ENCODE data around the gene H1-8.

The H1-8 gene

DNA sequence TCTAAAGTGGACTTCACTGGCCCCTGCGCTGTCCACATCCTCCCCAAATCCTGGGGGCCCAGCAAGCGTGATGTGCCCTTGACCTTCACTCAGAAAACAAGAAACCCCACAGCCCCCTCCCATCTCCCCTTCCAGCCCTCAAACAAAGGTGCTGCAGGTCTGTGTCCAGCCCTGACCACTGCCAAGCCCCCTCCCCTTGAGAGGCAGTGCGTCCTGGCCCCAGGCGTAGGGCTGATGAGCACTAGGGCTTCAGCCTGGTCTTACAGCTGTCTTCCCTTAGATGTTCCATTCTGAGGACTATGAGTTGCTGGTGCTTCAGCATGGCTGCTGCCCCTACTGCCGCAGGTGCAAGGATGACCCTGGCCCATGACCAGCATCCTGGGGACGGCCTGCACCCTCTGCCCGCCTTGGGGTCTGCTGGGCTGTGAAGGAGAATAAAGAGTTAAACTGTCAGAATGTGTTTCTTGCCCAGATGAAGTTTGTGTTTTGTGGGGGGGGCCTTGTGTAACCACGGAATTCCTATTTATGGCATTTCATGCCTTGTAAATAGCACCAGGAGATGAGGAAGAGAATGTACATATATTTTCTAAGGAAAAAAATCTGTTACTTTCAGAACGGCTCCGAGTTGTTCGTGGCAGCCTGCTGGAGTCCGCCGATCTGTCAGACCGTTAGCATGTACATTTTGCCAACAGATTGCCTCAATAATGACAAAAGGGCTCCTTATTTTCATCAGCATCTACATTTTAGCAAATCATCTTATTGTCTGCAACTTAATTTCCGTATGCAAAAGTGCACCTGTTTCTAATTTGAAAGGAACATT lies 22.9 kb upstream of the H1-8 start:
- TF ChIP-seq CEBPB (IDR thresholded peaks at IDR 0.05) (no peak), CREB1 (IDR thresholded peaks at IDR 0.05; ENCODE audit: low read depth) (no peak), RAD21 (IDR thresholded peaks at IDR 0.05; ENCODE audit: low read depth) (no peak), TCF12 (IDR thresholded peaks at IDR 0.05; ENCODE audit: low read depth) (no peak), YY1 (IDR thresholded peaks at IDR 0.05; ENCODE audit: low read depth) (no peak), TAF1 (IDR thresholded peaks at IDR 0.05; ENCODE audit: low read depth) (no peak), ZBTB7A (IDR thresholded peaks at IDR 0.05; ENCODE audit: low read depth) (no peak), NFIC (IDR thresholded peaks at IDR 0.05) (no peak), EP300 (IDR thresholded peaks at IDR 0.05; ENCODE audit: borderline replicate concordance) (no peak), FOXM1 (IDR thresholded peaks at IDR 0.05; ENCODE audit: borderline replicate concordance, low read depth) (no peak), TEAD4 (IDR thresholded peaks at IDR 0.05) (no peak), EGR1 (IDR thresholded peaks at IDR 0.05) (no peak)
- TF ChIP-seq, protein P1, sequence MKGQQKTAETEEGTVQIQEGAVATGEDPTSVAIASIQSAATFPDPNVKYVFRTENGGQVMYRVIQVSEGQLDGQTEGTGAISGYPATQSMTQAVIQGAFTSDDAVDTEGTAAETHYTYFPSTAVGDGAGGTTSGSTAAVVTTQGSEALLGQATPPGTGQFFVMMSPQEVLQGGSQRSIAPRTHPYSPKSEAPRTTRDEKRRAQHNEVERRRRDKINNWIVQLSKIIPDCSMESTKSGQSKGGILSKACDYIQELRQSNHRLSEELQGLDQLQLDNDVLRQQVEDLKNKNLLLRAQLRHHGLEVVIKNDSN (IDR thresholded peaks at IDR 0.05): no peak
- TF ChIP-seq, protein P2, sequence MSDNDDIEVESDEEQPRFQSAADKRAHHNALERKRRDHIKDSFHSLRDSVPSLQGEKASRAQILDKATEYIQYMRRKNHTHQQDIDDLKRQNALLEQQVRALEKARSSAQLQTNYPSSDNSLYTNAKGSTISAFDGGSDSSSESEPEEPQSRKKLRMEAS (IDR thresholded peaks at IDR 0.05): no peak
- TF ChIP-seq, protein P3, sequence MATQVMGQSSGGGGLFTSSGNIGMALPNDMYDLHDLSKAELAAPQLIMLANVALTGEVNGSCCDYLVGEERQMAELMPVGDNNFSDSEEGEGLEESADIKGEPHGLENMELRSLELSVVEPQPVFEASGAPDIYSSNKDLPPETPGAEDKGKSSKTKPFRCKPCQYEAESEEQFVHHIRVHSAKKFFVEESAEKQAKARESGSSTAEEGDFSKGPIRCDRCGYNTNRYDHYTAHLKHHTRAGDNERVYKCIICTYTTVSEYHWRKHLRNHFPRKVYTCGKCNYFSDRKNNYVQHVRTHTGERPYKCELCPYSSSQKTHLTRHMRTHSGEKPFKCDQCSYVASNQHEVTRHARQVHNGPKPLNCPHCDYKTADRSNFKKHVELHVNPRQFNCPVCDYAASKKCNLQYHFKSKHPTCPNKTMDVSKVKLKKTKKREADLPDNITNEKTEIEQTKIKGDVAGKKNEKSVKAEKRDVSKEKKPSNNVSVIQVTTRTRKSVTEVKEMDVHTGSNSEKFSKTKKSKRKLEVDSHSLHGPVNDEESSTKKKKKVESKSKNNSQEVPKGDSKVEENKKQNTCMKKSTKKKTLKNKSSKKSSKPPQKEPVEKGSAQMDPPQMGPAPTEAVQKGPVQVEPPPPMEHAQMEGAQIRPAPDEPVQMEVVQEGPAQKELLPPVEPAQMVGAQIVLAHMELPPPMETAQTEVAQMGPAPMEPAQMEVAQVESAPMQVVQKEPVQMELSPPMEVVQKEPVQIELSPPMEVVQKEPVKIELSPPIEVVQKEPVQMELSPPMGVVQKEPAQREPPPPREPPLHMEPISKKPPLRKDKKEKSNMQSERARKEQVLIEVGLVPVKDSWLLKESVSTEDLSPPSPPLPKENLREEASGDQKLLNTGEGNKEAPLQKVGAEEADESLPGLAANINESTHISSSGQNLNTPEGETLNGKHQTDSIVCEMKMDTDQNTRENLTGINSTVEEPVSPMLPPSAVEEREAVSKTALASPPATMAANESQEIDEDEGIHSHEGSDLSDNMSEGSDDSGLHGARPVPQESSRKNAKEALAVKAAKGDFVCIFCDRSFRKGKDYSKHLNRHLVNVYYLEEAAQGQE (IDR thresholded peaks at IDR 0.05; ENCODE audit: low read depth): no peak

DNA sequence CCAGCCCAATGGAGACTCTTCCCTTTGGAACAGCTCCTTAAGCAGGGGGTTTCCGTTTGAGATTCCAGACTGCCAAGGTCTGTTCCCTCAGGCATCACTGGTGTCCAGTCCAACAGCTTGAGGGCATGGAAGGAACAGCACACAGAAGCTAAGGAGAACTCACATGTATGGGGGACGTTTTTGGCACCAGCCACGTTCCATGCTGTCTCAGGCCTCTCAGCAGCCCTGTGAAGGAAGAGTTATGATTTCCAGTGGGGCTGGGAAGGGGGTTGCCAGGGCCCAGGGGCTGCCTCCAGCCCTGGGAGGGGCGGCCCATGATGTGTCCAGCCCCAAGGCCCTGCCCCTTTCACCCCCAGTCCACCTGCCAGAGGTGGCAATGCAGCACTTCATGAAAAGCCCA lies 22.0 kb upstream of the H1-8 start:
- no peak for TF ChIP-seq EP300 (IDR thresholded peaks at IDR 0.05; ENCODE audit: borderline replicate concordance)

DNA sequence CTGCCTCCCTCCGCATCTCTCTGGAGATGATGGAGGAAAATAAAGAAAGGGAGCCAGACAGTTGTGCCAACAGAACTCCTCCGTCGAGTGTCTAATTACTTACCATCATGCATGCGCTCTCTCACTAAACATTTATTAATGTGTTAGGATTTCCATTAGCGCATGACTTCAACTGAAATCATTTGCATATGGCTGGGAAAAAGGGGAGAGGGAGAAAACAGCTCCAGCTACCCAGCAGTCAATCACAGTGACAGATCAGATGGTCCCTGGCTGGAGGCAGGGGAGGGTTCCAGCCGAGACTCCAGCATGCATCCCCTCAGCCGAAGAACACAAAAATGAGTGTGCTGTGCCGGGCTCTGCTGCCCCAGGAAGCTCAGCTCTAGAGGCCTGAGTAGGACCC lies 21.4 kb upstream of the H1-8 start:
- TF ChIP-seq TCF12 (IDR thresholded peaks at IDR 0.05; ENCODE audit: low read depth) (no peak), CREB1 (IDR thresholded peaks at IDR 0.05; ENCODE audit: low read depth) (no peak)

DNA sequence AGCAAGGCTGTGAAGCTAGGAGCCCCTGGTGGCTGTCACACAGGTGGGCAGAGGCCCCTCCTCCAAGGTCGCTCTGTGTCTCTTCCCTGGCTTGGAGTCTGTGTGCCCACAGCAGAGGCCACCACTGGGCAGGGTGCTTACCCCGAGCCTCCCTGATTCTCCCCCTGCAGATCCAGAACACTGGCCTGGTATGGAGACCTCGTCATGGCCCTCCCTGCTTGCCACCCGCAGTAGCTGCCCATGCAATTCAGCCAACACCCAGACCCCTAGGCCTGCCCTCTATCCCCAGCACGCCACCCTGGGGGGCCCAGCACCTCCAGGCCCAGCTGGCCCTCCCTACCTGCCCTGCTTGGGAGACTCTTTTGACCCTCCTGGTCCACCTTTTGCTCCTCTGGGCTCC lies 20.0 kb upstream of the H1-8 start:
- TF ChIP-seq TCF12 (IDR thresholded peaks at IDR 0.05; ENCODE audit: low read depth) (no peak), NFIC (IDR thresholded peaks at IDR 0.05) (no peak), TAF1 (IDR thresholded peaks at IDR 0.05; ENCODE audit: low read depth) (no peak), EP300 (IDR thresholded peaks at IDR 0.05; ENCODE audit: borderline replicate concordance) (no peak), CREB1 (IDR thresholded peaks at IDR 0.05; ENCODE audit: low read depth) (no peak)
- TF ChIP-seq, protein P1 (IDR thresholded peaks at IDR 0.05): no peak
- TF ChIP-seq, protein P3 (IDR thresholded peaks at IDR 0.05; ENCODE audit: low read depth): no peak

DNA sequence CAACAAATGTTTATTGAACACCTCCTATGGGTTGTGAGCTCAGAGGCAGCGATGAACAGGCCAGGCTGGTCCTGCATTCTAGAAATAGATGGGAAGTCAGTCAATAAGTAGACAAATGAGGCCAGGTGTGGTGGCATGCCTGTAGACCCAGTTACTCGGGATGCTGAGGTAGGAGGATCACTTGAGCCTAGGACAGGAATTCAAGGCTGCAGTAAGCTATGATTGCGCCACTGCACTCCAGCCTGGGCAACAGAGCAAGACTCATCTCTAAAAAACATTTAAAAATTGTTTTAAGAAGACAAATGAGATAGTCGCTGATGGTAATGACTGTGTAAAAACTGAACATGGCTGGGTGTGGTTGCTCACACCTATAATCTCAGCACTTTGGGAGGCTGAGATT lies 18.9 kb upstream of the H1-8 start:
- no peak for TF ChIP-seq CREB1 (IDR thresholded peaks at IDR 0.05; ENCODE audit: low read depth)
- TF ChIP-seq, protein P1 (IDR thresholded peaks at IDR 0.05): no peak
- no peak for TF ChIP-seq CEBPB (IDR thresholded peaks at IDR 0.05)
- TF ChIP-seq, protein P2 (IDR thresholded peaks at IDR 0.05): no peak
- TF ChIP-seq EGR1 (IDR thresholded peaks at IDR 0.05): no peak

DNA sequence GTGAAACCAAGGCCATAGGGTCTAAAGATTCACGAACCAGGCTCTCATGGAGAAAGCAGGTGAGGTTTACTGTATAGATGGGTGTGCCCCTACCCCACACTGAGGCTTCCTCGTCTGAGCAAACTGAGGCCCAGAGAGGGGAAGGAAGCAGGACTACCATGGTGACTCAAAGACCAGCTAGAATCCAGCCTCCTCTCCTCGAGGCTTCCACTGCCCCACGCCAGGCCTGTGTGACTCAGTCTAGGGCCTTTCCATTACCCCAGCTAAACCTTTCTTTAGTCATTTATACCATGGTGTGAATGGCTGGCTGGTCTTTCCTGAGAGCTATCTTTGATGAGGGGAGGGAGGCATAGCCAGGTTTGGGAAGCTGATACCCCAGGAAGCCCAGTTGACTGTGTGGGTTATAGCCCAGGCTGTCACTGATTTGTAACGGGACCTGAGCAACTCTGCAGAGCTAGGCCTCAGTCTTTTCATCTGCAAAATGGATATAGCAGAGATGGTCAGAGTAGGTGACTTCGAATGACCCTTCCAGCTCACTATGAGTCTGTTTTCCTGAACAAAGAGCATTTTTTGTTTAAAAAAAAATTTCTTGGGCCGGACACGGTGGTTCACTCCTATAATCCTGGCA lies 17.5 kb upstream of the H1-8 start:
- TF ChIP-seq, protein P2 (IDR thresholded peaks at IDR 0.05): no peak
- TF ChIP-seq EGR1 (IDR thresholded peaks at IDR 0.05) (no peak), NFIC (IDR thresholded peaks at IDR 0.05) (no peak), CEBPB (IDR thresholded peaks at IDR 0.05) (no peak), TCF12 (IDR thresholded peaks at IDR 0.05; ENCODE audit: low read depth) (no peak), EP300 (IDR thresholded peaks at IDR 0.05; ENCODE audit: borderline replicate concordance) (no peak), ZBTB7A (IDR thresholded peaks at IDR 0.05; ENCODE audit: low read depth) (no peak), YY1 (IDR thresholded peaks at IDR 0.05; ENCODE audit: low read depth) (no peak), RAD21 (IDR thresholded peaks at IDR 0.05; ENCODE audit: low read depth) (no peak)
- TF ChIP-seq, protein P3 (IDR thresholded peaks at IDR 0.05; ENCODE audit: low read depth): no peak
- TF ChIP-seq, protein P1 (IDR thresholded peaks at IDR 0.05): no peak

All from Ishikawa (cell line).